CD4-positive, alpha-beta memory T cell (primary cell): ENCODE measurements around the gene RNF220. TPM values are rescaled to one million over a fixed set of nuclear protein-coding genes. Genes with fewer than 3 reads are reported as not detected.

Experiments used
- CTCF ChIA-PET: fragments of 350-600 bp; sonication (Branson Sonifier 250); formaldehyde crosslinking; loops from one replicate; lab custom pipeline; 2021; ENCODE audit warnings: inconsistent platforms; ENCODE audit not compliant: partially characterized antibody; lab: Charles Lee
- POLR2A ChIA-PET: fragments of 350-600 bp; sonication (Branson Sonifier 250); formaldehyde crosslinking; loops from one replicate; lab custom pipeline; 2021; ENCODE audit not compliant: partially characterized antibody; lab: Charles Lee
- DNase-seq, 5 donors: peaks; one replicate each; pipeline versions ENCODE4 v3.0.0 to v3.0.0-alpha.2; 2020 to 2022; ENCODE audit warnings: mixed read lengths in 1 of 5
- H3K27ac ChIP-seq: one replicate; pipeline ENCODE4 v1.7.0; 2013; ENCODE audit warnings: low read depth, low read length
- H3K27me3 ChIP-seq: 2 replicates; pipeline ENCODE4 v1.7.0; 2013; ENCODE audit warnings: mild to moderate bottlenecking, low read length, moderate library complexity; ENCODE audit not compliant: insufficient read depth
- H3K36me3 ChIP-seq: 2 replicates; pipeline ENCODE4 v1.7.0; 2013; ENCODE audit warnings: mild to moderate bottlenecking, low read length, moderate library complexity; ENCODE audit not compliant: insufficient read depth
- H3K4me1 ChIP-seq: 2 replicates; pipeline ENCODE4 v1.7.0; 2013; ENCODE audit warnings: mild to moderate bottlenecking, low read length, moderate library complexity; ENCODE audit not compliant: insufficient read depth
- H3K4me3 ChIP-seq, 2 donors: one replicate each; pipeline ENCODE4 v1.7.0; 2013; ENCODE audit warnings: low read length in 2 of 2, mild to moderate bottlenecking in 1 of 2
- H3K9me3 ChIP-seq, 2 donors: one replicate each; pipeline ENCODE4 v1.7.0; 2013; ENCODE audit warnings: low read length in 2 of 2, control low read depth in 1 of 2; ENCODE audit not compliant: control insufficient read depth in 1 of 2
- H3K27ac Mint-ChIP-seq, 7 donors: one replicate each; pipeline ENCODE4 v1.8.0; 2020 to 2021; ENCODE audit warnings: mixed read lengths in 7 of 7, mild to moderate bottlenecking in 6 of 7, inconsistent platforms in 3 of 7, moderate library complexity in 3 of 7
- H3K27me3 Mint-ChIP-seq, 2 donors: one replicate each; pipeline ENCODE4 v1.8.0; 2020 to 2021; ENCODE audit warnings: mixed read lengths in 2 of 2
- H3K36me3 Mint-ChIP-seq, 2 donors: one replicate each; pipeline ENCODE4 v1.8.0; 2020 to 2021; ENCODE audit warnings: mixed read lengths in 2 of 2, inconsistent platforms in 1 of 2, mild to moderate bottlenecking in 1 of 2
- H3K4me1 Mint-ChIP-seq, 4 donors: one replicate each; pipeline ENCODE4 v1.8.0; 2020 to 2021; ENCODE audit warnings: mixed read lengths in 4 of 4, mild to moderate bottlenecking in 1 of 4
- H3K4me3 Mint-ChIP-seq, 8 donors: one replicate each; pipeline ENCODE4 v1.8.0; 2020 to 2021; ENCODE audit warnings: mixed read lengths in 8 of 8, mild to moderate bottlenecking in 7 of 8, moderate library complexity in 6 of 8, inconsistent platforms in 3 of 8
- H3K9me3 Mint-ChIP-seq, 8 donors: one replicate each; pipeline ENCODE4 v1.8.0; 2020 to 2021; ENCODE audit warnings: mixed read lengths in 8 of 8, mild to moderate bottlenecking in 5 of 8, inconsistent platforms in 3 of 8, moderate library complexity in 1 of 8
- intact Hi-C: fragments of 100-400 bp; cut with micrococcal nuclease; formaldehyde crosslinking; loops from one replicate; pipeline ENCODE4 v1.15.1; 2023
- polyA plus RNA-seq, 2 donors: library from polyadenylated mRNA; unstranded; fragments of 300-500 nt; fragmentation: Illumina TruSeq; gene quantifications; one replicate each; pipeline ENCODE4 v1.2.3, GENCODE V29; 2021
- total RNA-seq, 2 experiments: library from RNA; stranded (reverse); gene quantifications; one replicate each; pipeline ENCODE4 v1.2.3, GENCODE V29; 2021

RNF220 gene
- total and polyA plus RNA-seq, 4 experiments from 2014 or later: 74.7 to 125 (median 111) TPM

- H3K27ac Mint-ChIP-seq: peak overlapping the region in 6 of 7 donors; percentile 12 to 40 (median 27)
- peaks cover 0 to 3% (median 0%) of the 10 kb centered on the region in 4 donors for H3K4me1 Mint-ChIP-seq
- no peak for DNase-seq
- intact Hi-C loops: no loop called here
- H3K27me3 Mint-ChIP-seq: no peaks in the 10 kb centered on the region
- ChIA-PET CTCF (interaction anchor here (1.3 kb wide), 2 partner anchors 9 to 17 kb away, joined by 4 to 5 read pairs; no protein-coding TSS in a partner anchor), POLR2A (interaction anchor here (3.0 kb wide), 1 partner anchor 16 kb away, joined by 14 read pairs; no protein-coding TSS in a partner anchor)
- H3K36me3 ChIP-seq: peaks cover 76% of the 10 kb centered on the region
- no peaks in the 10 kb centered on the region for H3K9me3 ChIP-seq
- H3K4me3 Mint-ChIP-seq: peak overlapping the region in 1 of 8 donors; percentile 26
- H3K4me1 ChIP-seq: no peaks in the 10 kb centered on the region
- peaks cover 33 to 80% of the 10 kb centered on the region in 2 donors for H3K36me3 Mint-ChIP-seq
- no peaks in the 10 kb centered on the region for H3K9me3 Mint-ChIP-seq
- no peaks in the 10 kb centered on the region for H3K27me3 ChIP-seq
- H3K27ac ChIP-seq: no peak overlapping the region
- no peak overlapping the region for H3K4me3 ChIP-seq
These were observed 242.8 kb downstream of the RNF220 start for GRCh38 chr1:44647896-44648295.

- CTCF ChIA-PET: interaction anchor here (1.3 kb wide), 1 partner anchor 8 kb away, joined by 5 read pairs; no protein-coding TSS in a partner anchor
- H3K36me3 Mint-ChIP-seq: peaks cover 28 to 73% of the 10 kb centered on the region in 2 donors
These were observed 243.6 kb downstream of the RNF220 start for GRCh38 chr1:44648529-44649250.

GRCh38 chr1:44649788-44650158 is 244.7 kb downstream of the RNF220 start:
- Histone ChIP-seq H3K4me1 (no peaks in the 10 kb centered on the region), H3K27me3 (no peaks in the 10 kb centered on the region), H3K27ac (no peak overlapping the region), H3K9me3 (no peaks in the 10 kb centered on the region), H3K36me3 (peaks cover 58% of the 10 kb centered on the region), H3K4me3 (no peak overlapping the region)
- Mint-ChIP-seq H3K4me3 (no peak overlapping the region), H3K9me3 (no peaks in the 10 kb centered on the region), H3K36me3 (peaks cover 19 to 68% of the 10 kb centered on the region in 2 donors), H3K27ac (peak overlapping the region in 1 of 7 donors; percentile 48), H3K4me1 (no peaks in the 10 kb centered on the region), H3K27me3 (no peaks in the 10 kb centered on the region)
- ChIA-PET CTCF (interaction anchor here (4.2 to 4.3 kb wide), 2 partner anchors 8 to 79 kb away, joined by 49 to 153 read pairs; no protein-coding TSS in a partner anchor), POLR2A (interaction anchor here (1.2 kb wide), 1 partner anchor 18 kb away, joined by 3 read pairs; no protein-coding TSS in a partner anchor)
- no peak for DNase-seq
- intact Hi-C loops: loop anchor here (5.0 kb wide), 1 partner anchor 557 kb away; no protein-coding TSS in a partner anchor

More at GRCh38 chr1:44648529-44649250, 243.6 kb downstream of the RNF220 start:
- intact Hi-C loops: no loop called here
- Mint-ChIP-seq H3K9me3 (no peaks in the 10 kb centered on the region), H3K27me3 (no peaks in the 10 kb centered on the region), H3K4me1 (no peaks in the 10 kb centered on the region), H3K27ac (peak overlapping the region in 4 of 7 donors; percentile 24 to 61 (median 38)), H3K4me3 (no peak overlapping the region)
- Histone ChIP-seq H3K27ac (no peak overlapping the region), H3K27me3 (no peaks in the 10 kb centered on the region), H3K9me3 (no peaks in the 10 kb centered on the region), H3K36me3 (peaks cover 69% of the 10 kb centered on the region), H3K4me1 (no peaks in the 10 kb centered on the region), H3K4me3 (no peak overlapping the region)
- POLR2A ChIA-PET: interaction anchor here (3.0 kb wide), 1 partner anchor 17 kb away, joined by 14 read pairs; no protein-coding TSS in a partner anchor
- no peak for DNase-seq

GRCh38 chr1:44650159-44650831 is 245.2 kb downstream of the RNF220 start:
- Mint-ChIP-seq H3K27ac (peak overlapping the region in 1 of 7 donors; percentile 43), H3K4me1 (no peaks in the 10 kb centered on the region), H3K9me3 (no peaks in the 10 kb centered on the region), H3K36me3 (peaks cover 14 to 64% of the 10 kb centered on the region in 2 donors), H3K27me3 (no peaks in the 10 kb centered on the region), H3K4me3 (peak overlapping the region in 1 of 8 donors; percentile 8)
- H3K4me3 ChIP-seq: no peak overlapping the region
- DNase-seq: no peak
- no peaks in the 10 kb centered on the region for H3K9me3 ChIP-seq
- H3K4me1 ChIP-seq: no peaks in the 10 kb centered on the region
- intact Hi-C loops: loop anchor here (5.0 kb wide), 1 partner anchor 558 kb away; no protein-coding TSS in a partner anchor
- H3K36me3 ChIP-seq: peaks cover 53% of the 10 kb centered on the region
- no peaks in the 10 kb centered on the region for H3K27me3 ChIP-seq
- ChIA-PET CTCF (interaction anchor here (3.2 to 4.3 kb wide), 4 partner anchors 9 to 79 kb away, joined by 39 to 153 read pairs (median 58); no protein-coding TSS in a partner anchor), POLR2A (interaction anchor here (1.2 kb wide), 1 partner anchor 18 kb away, joined by 3 read pairs; no protein-coding TSS in a partner anchor)
- no peak overlapping the region for H3K27ac ChIP-seq

DNA sequence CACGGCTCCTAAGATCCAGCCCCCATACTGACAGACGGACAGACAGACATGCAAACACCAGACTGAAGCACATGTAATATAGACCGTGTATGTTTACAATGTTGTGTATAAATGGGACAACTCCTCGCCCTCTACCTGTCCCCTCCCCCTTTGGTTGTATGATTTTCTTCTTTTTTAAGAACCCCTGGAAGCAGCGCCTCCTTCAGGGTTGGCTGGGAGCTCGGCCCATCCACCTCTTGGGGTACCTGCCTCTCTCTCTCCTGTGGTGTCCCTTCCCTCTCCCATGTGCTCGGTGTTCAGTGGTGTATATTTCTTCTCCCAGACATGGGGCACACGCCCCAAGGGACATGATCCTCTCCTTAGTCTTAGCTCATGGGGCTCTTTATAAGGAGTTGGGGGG is 246.0 kb downstream of the RNF220 start:
- Mint-ChIP-seq H3K27me3 (no peaks in the 10 kb centered on the region), H3K9me3 (no peaks in the 10 kb centered on the region), H3K4me1 (no peaks in the 10 kb centered on the region), H3K36me3 (peaks cover 14 to 63% of the 10 kb centered on the region in 2 donors), H3K4me3 (no peak overlapping the region), H3K27ac (peak overlapping the region in 3 of 7 donors; percentile 28 to 79 (median 60))
- Histone ChIP-seq H3K27me3 (no peaks in the 10 kb centered on the region), H3K36me3 (peaks cover 47% of the 10 kb centered on the region), H3K4me1 (no peaks in the 10 kb centered on the region), H3K4me3 (no peak overlapping the region), H3K9me3 (no peaks in the 10 kb centered on the region), H3K27ac (no peak overlapping the region)
- CTCF ChIA-PET: interaction anchor here (0.6 to 4.3 kb wide), 12 partner anchors 10 to 434 kb away, joined by 3 to 153 read pairs (median 30); no protein-coding TSS in a partner anchor
- DNase-seq: no peak
- intact Hi-C loops: loop anchor here (5.0 kb wide), 1 partner anchor 559 kb away; no protein-coding TSS in a partner anchor
- POLR2A ChIA-PET: interaction anchor here (2.3 to 2.6 kb wide), 4 partner anchors 18 to 273 kb away, joined by 7 to 20 read pairs (median 11); partner anchors contain the start of genes ARMH1 and TMEM53

GRCh38 chr1:44652445-44653106 is 247.5 kb downstream of the RNF220 start:
- intact Hi-C loops: loop anchor here (1.0 to 5.0 kb wide), 4 partner anchors 22 to 560 kb away; no protein-coding TSS in a partner anchor
- no peaks in the 10 kb centered on the region for H3K4me1 Mint-ChIP-seq
- H3K36me3 Mint-ChIP-seq: peaks cover 9 to 51% of the 10 kb centered on the region in 2 donors
- Histone ChIP-seq H3K9me3 (no peaks in the 10 kb centered on the region), H3K4me1 (no peaks in the 10 kb centered on the region), H3K36me3 (peaks cover 35% of the 10 kb centered on the region), H3K4me3 (no peak overlapping the region), H3K27ac (no peak overlapping the region), H3K27me3 (no peaks in the 10 kb centered on the region)
- peak overlapping the region; percentile 30 to 64 (median 44) for H3K27ac Mint-ChIP-seq
- no peak overlapping the region for H3K4me3 Mint-ChIP-seq
- peak; percentile 57 to 68 (median 64) for DNase-seq
- CTCF ChIA-PET: interaction anchor here (0.7 to 4.3 kb wide), 39 partner anchors 10 to 604 kb away, joined by 3 to 153 read pairs (median 5); partner anchors contain the start of genes ARMH1 and TMEM53
- POLR2A ChIA-PET: interaction anchor here (1.2 to 2.6 kb wide), 6 partner anchors 20 to 274 kb away, joined by 3 to 20 read pairs (median 7); partner anchors contain the start of genes ARMH1 and TMEM53
- no peaks in the 10 kb centered on the region for H3K27me3 Mint-ChIP-seq
- no peaks in the 10 kb centered on the region for H3K9me3 Mint-ChIP-seq
